ENCODE data around the gene C1orf159. TPM values are rescaled to one million over a fixed set of nuclear protein-coding genes. Genes with fewer than 3 reads are reported as not detected.

C1orf159 gene
- total and polyA plus RNA-seq, 10 of the 15 experiments (the other 5 are each of a cell fraction or from before 2014, with no cell fraction given), result 0.11 to 23.4 (median 8.0) TPM

GRCh38 chr1:1140673-1141072 lies 24.8 kb upstream of the C1orf159 start:
- no peak overlapping the region for H3K9ac ChIP-seq (ENCODE audit: control insufficient read depth, insufficient read depth, low read length)
- H3K4me1 ChIP-seq (ENCODE audit: control insufficient read depth, insufficient read depth, low read length), result peaks cover 18% of the 10 kb centered on the region
- H2AFZ ChIP-seq (ENCODE audit: control insufficient read depth, low read depth, low read length), result no peak overlapping the region
- ChIA-PET POLR2A (no interaction called here), SMC1A (ENCODE audit: uncharacterized antibody, unreplicated experiment) (no interaction called here), RAD21 (ENCODE audit: unreplicated experiment) (no interaction called here), CTCF (no interaction called here)
- BruUV-seq (replicated peaks), result no TSS peak
- H3K27ac ChIP-seq (ENCODE audit: control insufficient read depth, insufficient read depth), result no peak overlapping the region
- ATAC-seq, result no peak
- intact Hi-C loops (cut with micrococcal nuclease; ENCODE audit: unreplicated experiment) (no loop called here), in situ Hi-C loops (cut with MboI) (no loop called here)
- no peaks in the 10 kb centered on the region for H3K79me2 ChIP-seq (ENCODE audit: control insufficient read depth, insufficient read depth, low read length)
- 60% methylated on average over 17 of the region's 18 CpGs for WGBS (ENCODE audit: insufficient coverage, insufficient replicate concordance, low lambda C conversion rate, missing lambda C conversion rate)
- no peaks in the 10 kb centered on the region for H3K36me3 ChIP-seq (ENCODE audit: control insufficient read depth in 2 of 2, insufficient read depth in 2 of 2, low read length in 1 of 2)
- H3K9me3 ChIP-seq (replicated peaks; ENCODE audit: control insufficient read depth, insufficient read depth, low read length), result no peaks in the 10 kb centered on the region
- H3K4me2 ChIP-seq (ENCODE audit: control insufficient read depth, insufficient read depth), result no peak overlapping the region
- TF ChIP-seq SREBF1 (IDR thresholded peaks at IDR 0.05; ENCODE audit: low read length), result no peak
- TF ChIP-seq HSF1 (IDR thresholded peaks at IDR 0.05; ENCODE audit: low read depth, low read length), result no peak
- TF ChIP-seq SIX5 (IDR thresholded peaks at IDR 0.05; ENCODE audit: low read depth, low read length, severe bottlenecking), result no peak
- TF ChIP-seq SUPT20H (IDR thresholded peaks at IDR 0.05; ENCODE audit: borderline replicate concordance, control insufficient read depth, low read depth, low read length), result no peak
- TF ChIP-seq WRNIP1 (IDR thresholded peaks at IDR 0.05; ENCODE audit: borderline replicate concordance, low read depth, low read length), result no peak
- TF ChIP-seq RUNX3 (IDR thresholded peaks at IDR 0.05; ENCODE audit: low read length), result no peak
- TF ChIP-seq SMC3 (IDR thresholded peaks at IDR 0.05; ENCODE audit: borderline replicate concordance, low read length), result no peak
- no peak for TF ChIP-seq USF1 (IDR thresholded peaks at IDR 0.05; ENCODE audit: borderline replicate concordance, extremely low read length, insufficient read depth, low read depth, low read length)
- TF ChIP-seq ZBTB40 (IDR thresholded peaks at IDR 0.05; ENCODE audit: borderline replicate concordance), result no peak
- no peak for TF ChIP-seq HCFC1 (IDR thresholded peaks at IDR 0.05; ENCODE audit: low read length)
- TF ChIP-seq ELK1 (IDR thresholded peaks at IDR 0.05; ENCODE audit: low read depth, low read length), result no peak
- no peak for TF ChIP-seq MYB (IDR thresholded peaks at IDR 0.05; ENCODE audit: borderline replicate concordance, low read depth, low read length)
- no peak for FAIRE-seq
- no peak for DNase-seq (ENCODE audit: low read depth, low spot score)
- H4K20me1 ChIP-seq (ENCODE audit: control insufficient read depth, insufficient read depth), result no peaks in the 10 kb centered on the region
- no peaks in the 10 kb centered on the region for H3K27me3 ChIP-seq (replicated peaks in 1 of 2; ENCODE audit: control insufficient read depth in 2 of 2, insufficient read depth in 2 of 2, low read length in 1 of 2)
- no peak overlapping the region for H3K4me3 ChIP-seq

All from GM12878 (cell line).